Mesenchymal stem cell (in vitro differentiated cells and primary cell): ENCODE measurements around the gene ADAM17.
A peak's percentile ranks its signal among the peaks of the same experiment; 100 is the strongest.
"Not testable (repeated sequence)": the region's sequence is repeated elsewhere in the genome, so short reads cannot be mapped to it uniquely, and the experiment has no call there.

Source experiments
- DNase-seq: peaks from one replicate; pipeline ENCODE4 v3.0.0-alpha.2; 2013
- H2AFZ ChIP-seq: one replicate; pipeline ENCODE4 v1.6.1; 2013; ENCODE audit warnings: low read depth, mild to moderate bottlenecking, control low read depth, inconsistent platforms, low read length, moderate library complexity
- H2AK5ac ChIP-seq: 2 replicates; pipeline ENCODE4 v1.6.1; 2013; ENCODE audit warnings: low read length, moderate library complexity, mild to moderate bottlenecking, inconsistent platforms; ENCODE audit not compliant: severe bottlenecking
- H2BK120ac ChIP-seq: one replicate; pipeline ENCODE4 v1.6.1; 2013; ENCODE audit warnings: low read depth, mild to moderate bottlenecking, inconsistent platforms, low read length, moderate library complexity
- H2BK12ac ChIP-seq, 2 experiments: one replicate each; pipeline ENCODE4 v1.6.1; 2013; ENCODE audit warnings: inconsistent platforms in 2 of 2, low read length in 2 of 2, mild to moderate bottlenecking in 2 of 2, moderate library complexity in 2 of 2, control low read depth in 1 of 2
- H2BK15ac ChIP-seq: one replicate; pipeline ENCODE4 v1.6.1; 2013; ENCODE audit warnings: mild to moderate bottlenecking, low read depth, inconsistent platforms; ENCODE audit not compliant: poor library complexity, severe bottlenecking
- H2BK5ac ChIP-seq: 2 replicates; pipeline ENCODE4 v1.6.1; 2013; ENCODE audit warnings: low read depth, mild to moderate bottlenecking, low read length, control low read depth, inconsistent platforms; ENCODE audit not compliant: poor library complexity, severe bottlenecking
- H3K14ac ChIP-seq, 2 experiments: one replicate each; pipeline ENCODE4 v1.6.1; 2013; ENCODE audit warnings: inconsistent platforms in 2 of 2, low read length in 2 of 2, control low read depth in 1 of 2, mild to moderate bottlenecking in 1 of 2, moderate library complexity in 1 of 2
- H3K18ac ChIP-seq, 2 experiments: one replicate each; pipeline ENCODE4 v1.6.1; 2013; ENCODE audit warnings: inconsistent platforms in 2 of 2, low read length in 2 of 2, control low read depth in 1 of 2, low read depth in 1 of 2, mild to moderate bottlenecking in 1 of 2
- H3K23ac ChIP-seq, 2 experiments: one replicate each; pipeline ENCODE4 v1.6.1; 2013; ENCODE audit warnings: inconsistent platforms in 2 of 2, low read length in 2 of 2, mild to moderate bottlenecking in 2 of 2, moderate library complexity in 2 of 2, control low read depth in 1 of 2
- H3K27ac ChIP-seq: 2 replicates; pipeline ENCODE4 v1.5.1; 2013; ENCODE audit warnings: mild to moderate bottlenecking, moderate library complexity, low read length, control low read depth, inconsistent platforms; ENCODE audit not compliant: poor library complexity, severe bottlenecking
- H3K27me3 ChIP-seq, 2 experiments: 2 replicates each; pipeline versions ENCODE4 v1.6.1 to v1.7.0; 2013; ENCODE audit warnings: low read length in 2 of 2, mild to moderate bottlenecking in 2 of 2, moderate library complexity in 2 of 2, control low read depth in 1 of 2, inconsistent platforms in 1 of 2; ENCODE audit not compliant: control insufficient read depth in 1 of 2, insufficient read depth in 1 of 2
- H3K36me3 ChIP-seq, 2 experiments: 2 replicates each; pipeline versions ENCODE4 v1.6.1 to v1.7.0; 2013; ENCODE audit warnings: low read length in 2 of 2, control low read depth in 1 of 2, inconsistent platforms in 1 of 2, low read depth in 1 of 2, mild to moderate bottlenecking in 1 of 2; ENCODE audit not compliant: insufficient read depth in 2 of 2, control insufficient read depth in 1 of 2
- H3K4ac ChIP-seq, 2 experiments: one replicate each; pipeline ENCODE4 v1.6.1; 2013; ENCODE audit warnings: inconsistent platforms in 2 of 2, low read length in 2 of 2, mild to moderate bottlenecking in 2 of 2, moderate library complexity in 2 of 2, control low read depth in 1 of 2, low read depth in 1 of 2
- H3K4me1 ChIP-seq: 2 replicates; pipeline ENCODE4 v1.6.1; 2013; ENCODE audit warnings: low read depth, low read length, control low read depth; ENCODE audit not compliant: control insufficient read depth, insufficient read depth
- H3K4me2 ChIP-seq: 2 replicates; pipeline ENCODE4 v1.6.1; 2013; ENCODE audit warnings: low read length, mild to moderate bottlenecking, inconsistent platforms; ENCODE audit not compliant: poor library complexity, severe bottlenecking
- H3K4me3 ChIP-seq, 2 experiments: 2 replicates each; pipeline versions ENCODE4 v1.5.1 to v1.7.0; 2013; ENCODE audit warnings: low read length in 2 of 2, mild to moderate bottlenecking in 2 of 2, control low read depth in 1 of 2, low read depth in 1 of 2; ENCODE audit not compliant: insufficient read depth in 1 of 2
- H3K79me1 ChIP-seq: replicated peaks from 2 replicates; pipeline ENCODE4 v1.6.1; 2013; ENCODE audit warnings: mild to moderate bottlenecking, control low read depth, low read length, inconsistent platforms; ENCODE audit not compliant: poor library complexity, severe bottlenecking
- H3K9ac ChIP-seq: 2 replicates; pipeline ENCODE4 v1.7.0; 2013; ENCODE audit warnings: mild to moderate bottlenecking, low read length, moderate library complexity
- H3K9me3 ChIP-seq: 2 replicates; pipeline ENCODE4 v1.7.0; 2013; ENCODE audit warnings: mild to moderate bottlenecking, low read length; ENCODE audit not compliant: control insufficient read depth
- H4K8ac ChIP-seq: one replicate; pipeline ENCODE4 v1.6.1; 2013; ENCODE audit warnings: inconsistent platforms, mild to moderate bottlenecking, low read length, moderate library complexity
- H4K91ac ChIP-seq: one replicate; pipeline ENCODE4 v1.6.1; 2013; ENCODE audit warnings: mild to moderate bottlenecking, low read length, inconsistent platforms
- WGBS: methylation state at CpG from one replicate; pipeline ENCODE4 v1.1.7; 2013; ENCODE audit warnings: mixed read lengths; 5-methylcytosine and 5-hydroxymethylcytosine counted together

Gene ADAM17

GRCh38 chr2:9554921-9555296, 721 bp downstream of the ADAM17 start:
- peak overlapping the region; percentile 87 for H2BK15ac ChIP-seq
- peak overlapping the region; percentile 96 for H3K27ac ChIP-seq
- no peaks in the 10 kb centered on the region for H3K36me3 ChIP-seq
- peak overlapping the region in 1 of 2 experiments; percentile 85 for H3K4ac ChIP-seq
- WGBS: under 1% methylated on average over 9 of the region's 9 CpGs
- H4K91ac ChIP-seq: peak overlapping the region; percentile 19
- no peak overlapping the region for H2BK120ac ChIP-seq
- H3K4me2 ChIP-seq: peak overlapping the region; percentile 52
- H2BK12ac ChIP-seq: peak overlapping the region in 1 of 2 experiments; percentile 21
- no peak overlapping the region for H2AK5ac ChIP-seq
- H3K4me3 ChIP-seq: peak overlapping the region; percentile 81 to 98
- peak overlapping the region in 1 of 2 experiments; percentile 6 for H3K14ac ChIP-seq
- H3K9me3 ChIP-seq: no peaks in the 10 kb centered on the region
- H2AFZ ChIP-seq: no peak overlapping the region
- peaks cover 5% of the 10 kb centered on the region for H3K4me1 ChIP-seq
- peaks cover 4% of the 10 kb centered on the region for H3K79me1 ChIP-seq
- peak; percentile 89 for DNase-seq
- H3K9ac ChIP-seq: peak overlapping the region; percentile 99
- peak overlapping the region in 1 of 2 experiments; percentile 2 for H3K23ac ChIP-seq
- H3K27me3 ChIP-seq: no peaks in the 10 kb centered on the region
- H2BK5ac ChIP-seq: peak overlapping the region; percentile 39
- H3K18ac ChIP-seq: peak overlapping the region; percentile 90 to 95
- no peak overlapping the region for H4K8ac ChIP-seq

- H2BK12ac ChIP-seq: no peak overlapping the region
- H3K27ac ChIP-seq: peak overlapping the region; percentile 3
- H3K9me3 ChIP-seq: no peaks in the 10 kb centered on the region
- H3K14ac ChIP-seq: peak overlapping the region in 1 of 2 experiments; percentile 50
- no peak overlapping the region for H2AK5ac ChIP-seq
- H4K8ac ChIP-seq: no peak overlapping the region
- H3K9ac ChIP-seq: peak overlapping the region; percentile 82
- no peaks in the 10 kb centered on the region for H3K36me3 ChIP-seq
- no peak overlapping the region for H3K4ac ChIP-seq
- no peak overlapping the region for H2AFZ ChIP-seq
- H3K4me3 ChIP-seq: peak overlapping the region in 1 of 2 experiments; percentile 67
- peak; percentile 83 for DNase-seq
- no peak overlapping the region for H3K4me2 ChIP-seq
- no peak overlapping the region for H2BK120ac ChIP-seq
- H2BK15ac ChIP-seq: no peak overlapping the region
- no peaks in the 10 kb centered on the region for H3K79me1 ChIP-seq
- H3K4me1 ChIP-seq: peaks cover 13% of the 10 kb centered on the region
- no peak overlapping the region for H2BK5ac ChIP-seq
- no peak overlapping the region for H3K23ac ChIP-seq
- 36% methylated on average over 1 of the region's 2 CpGs for WGBS
- no peak overlapping the region for H4K91ac ChIP-seq
- no peaks in the 10 kb centered on the region for H3K27me3 ChIP-seq
- no peak overlapping the region for H3K18ac ChIP-seq
These were observed 3.1 kb downstream of the ADAM17 start for GRCh38 chr2:9552219-9553178.

GRCh38 chr2:9550859-9551391, 4.7 kb downstream of the ADAM17 start:
- WGBS: 98% methylated on average over 5 of the region's 7 CpGs
- peaks cover 14% of the 10 kb centered on the region for H3K4me1 ChIP-seq

GRCh38 chr2:9549420-9549819, 6.2 kb downstream of the ADAM17 start:
- Histone ChIP-seq H3K27me3 (no peaks in the 10 kb centered on the region), H2BK15ac (no peak overlapping the region), H2BK12ac (no peak overlapping the region), H3K36me3 (no peaks in the 10 kb centered on the region), H3K27ac (no peak overlapping the region), H3K9ac (no peak overlapping the region), H3K4ac (no peak overlapping the region), H3K23ac (no peak overlapping the region), H4K8ac (no peak overlapping the region), H2AFZ (no peak overlapping the region), H3K18ac (no peak overlapping the region), H4K91ac (no peak overlapping the region), H3K4me1 (peaks cover 20% of the 10 kb centered on the region), H2AK5ac (peak overlapping the region; percentile 36), H2BK120ac (no peak overlapping the region), H3K9me3 (no peaks in the 10 kb centered on the region), H3K14ac (no peak overlapping the region), H3K4me3 (no peak overlapping the region), H3K79me1 (no peaks in the 10 kb centered on the region), H3K4me2 (no peak overlapping the region), H2BK5ac (no peak overlapping the region)
- no peak for DNase-seq
- 96% methylated on average over 9 of the region's 9 CpGs for WGBS

More at GRCh38 chr2:9550859-9551391, 4.7 kb downstream of the ADAM17 start:
- H2BK15ac ChIP-seq, H3K18ac ChIP-seq, H2BK12ac ChIP-seq, H3K27ac ChIP-seq, H3K4ac ChIP-seq, H3K27me3 ChIP-seq, H3K79me1 ChIP-seq, H2BK120ac ChIP-seq, H3K9me3 ChIP-seq, H2AFZ ChIP-seq, H3K23ac ChIP-seq, H2AK5ac ChIP-seq, H3K14ac ChIP-seq, DNase-seq, H3K9ac ChIP-seq, H4K8ac ChIP-seq, H3K4me3 ChIP-seq, H4K91ac ChIP-seq, H2BK5ac ChIP-seq, H3K36me3 ChIP-seq, H3K4me2 ChIP-seq: not testable (repeated sequence)
